HG02973 (cell line): Measurements from ENCODE around the gene FYB1.

Source experiments
- ATAC-seq: cut with Tn5 transposase; IDR thresholded peaks from one replicate; pipeline ENCODE4 v1.9.1; 2021; ENCODE audit warnings: moderate library complexity; ENCODE audit not compliant: unreplicated experiment

The FYB1 gene

DNA sequence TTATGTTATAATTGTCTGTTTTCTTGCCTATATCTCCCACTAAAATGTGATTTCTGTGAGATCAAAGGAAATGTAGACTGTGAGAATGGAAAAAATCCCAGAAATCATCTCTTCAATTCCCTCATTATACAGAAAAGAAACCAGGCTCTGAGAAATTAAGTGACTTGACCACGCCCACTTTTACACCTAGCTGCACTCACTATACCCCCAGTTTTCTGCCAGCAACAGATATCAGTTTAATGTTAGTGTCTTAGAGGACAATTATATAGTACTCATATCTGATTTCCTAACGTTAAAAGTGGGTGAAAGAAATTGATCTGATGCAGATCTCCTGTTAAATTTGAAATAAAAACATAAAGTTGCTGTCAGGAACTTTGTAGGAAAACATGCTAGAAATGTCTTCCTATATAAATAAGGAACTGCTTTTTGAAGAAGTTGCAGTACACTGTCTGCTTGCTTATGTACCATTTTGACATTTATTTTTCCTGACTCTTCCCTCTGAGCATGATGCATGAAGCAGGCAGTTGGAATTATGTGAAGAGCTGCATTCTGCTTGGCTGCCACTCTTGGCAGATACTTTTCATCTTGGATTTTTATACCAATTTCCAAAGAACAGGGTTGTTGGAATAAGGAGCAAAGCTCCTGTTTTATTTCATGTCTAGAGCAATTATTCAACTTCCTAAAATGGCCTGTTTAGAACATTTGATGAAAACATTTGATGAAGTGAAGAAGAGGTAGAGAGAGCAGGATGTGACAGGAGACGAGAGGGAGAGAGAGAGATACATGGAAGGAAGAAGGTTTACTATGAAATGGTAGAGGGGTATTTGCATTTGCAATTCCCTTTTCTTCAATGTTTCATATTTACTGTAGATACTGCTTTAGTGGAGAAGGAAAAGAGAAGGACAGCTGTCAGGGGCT, 87.9 kb downstream of the FYB1 start:
- no peak for ATAC-seq

DNA sequence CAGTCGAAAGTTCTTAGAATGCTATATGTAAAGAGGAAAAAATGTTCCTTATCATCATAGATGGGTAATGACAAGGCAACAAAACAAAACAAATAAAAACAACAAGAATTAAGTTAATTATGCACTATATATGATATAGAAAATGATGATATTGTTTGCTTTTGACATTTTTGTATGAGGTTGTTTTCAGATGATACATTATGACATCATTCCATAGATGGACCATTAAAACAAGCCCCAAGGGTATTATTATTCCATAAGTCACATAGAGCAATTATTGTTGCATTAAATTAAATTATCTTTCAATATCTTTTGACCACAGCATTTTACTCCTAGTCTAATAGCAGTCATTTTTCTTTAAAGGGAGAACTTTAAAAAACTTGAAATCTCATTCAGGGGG, 88.6 kb downstream of the FYB1 start:
- no peak for ATAC-seq

DNA sequence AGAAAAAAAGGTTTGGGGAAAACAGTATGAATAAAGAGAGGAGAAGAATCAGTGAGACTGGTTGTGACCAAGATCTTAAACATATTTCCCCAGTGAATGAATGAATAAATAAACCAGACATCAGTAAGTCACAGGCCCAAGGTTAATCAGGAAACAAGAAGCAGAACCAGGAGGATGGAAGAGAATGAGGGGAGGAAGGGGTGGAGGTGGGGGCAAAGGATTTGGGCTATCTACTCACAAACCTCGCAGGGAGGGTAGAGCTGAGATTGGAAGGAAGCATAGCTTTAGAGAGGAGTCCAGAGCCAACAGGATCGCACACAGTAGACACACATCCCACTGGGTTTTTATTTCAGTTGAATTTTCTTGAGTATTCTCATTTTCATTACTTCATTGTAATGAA, 97.4 kb downstream of the FYB1 start:
- no peak for ATAC-seq

DNA sequence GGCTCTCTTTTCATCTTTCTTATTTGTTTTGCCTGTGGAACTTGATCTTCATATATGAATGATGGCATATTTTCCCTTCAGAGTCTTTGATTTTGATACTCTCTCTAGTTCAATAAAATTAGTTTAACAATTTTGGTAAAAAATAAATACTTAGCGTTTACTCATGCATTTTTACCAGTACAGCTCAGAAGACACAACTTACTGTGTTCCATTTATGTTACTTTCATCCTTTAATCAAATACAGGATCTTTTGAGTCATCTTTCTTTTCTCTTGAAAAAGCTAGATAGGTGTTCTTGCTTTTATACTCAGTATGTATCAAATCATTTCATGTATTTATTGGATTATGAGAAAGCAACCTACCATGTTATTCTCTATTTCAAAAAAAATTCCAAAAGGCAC, 98.0 kb downstream of the FYB1 start:
- ATAC-seq = no peak

DNA sequence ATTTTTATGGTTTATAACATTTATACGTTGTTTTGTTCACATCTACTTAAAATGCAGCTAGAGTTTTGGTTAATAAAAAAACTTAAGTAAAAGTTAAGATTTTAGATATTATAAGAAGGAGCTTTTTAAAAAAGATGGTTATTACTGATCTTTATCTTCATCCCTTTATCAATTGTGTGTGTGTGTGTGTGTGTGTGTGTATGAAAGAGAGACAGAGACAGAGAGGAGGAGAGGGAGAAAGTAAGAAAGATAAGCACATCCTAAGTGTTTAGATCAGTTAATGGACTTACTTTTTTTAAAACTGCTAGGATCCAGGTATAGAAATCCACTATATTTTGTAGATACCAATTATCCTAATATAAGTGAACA, 99.3 kb downstream of the FYB1 start:
- ATAC-seq = no peak

DNA sequence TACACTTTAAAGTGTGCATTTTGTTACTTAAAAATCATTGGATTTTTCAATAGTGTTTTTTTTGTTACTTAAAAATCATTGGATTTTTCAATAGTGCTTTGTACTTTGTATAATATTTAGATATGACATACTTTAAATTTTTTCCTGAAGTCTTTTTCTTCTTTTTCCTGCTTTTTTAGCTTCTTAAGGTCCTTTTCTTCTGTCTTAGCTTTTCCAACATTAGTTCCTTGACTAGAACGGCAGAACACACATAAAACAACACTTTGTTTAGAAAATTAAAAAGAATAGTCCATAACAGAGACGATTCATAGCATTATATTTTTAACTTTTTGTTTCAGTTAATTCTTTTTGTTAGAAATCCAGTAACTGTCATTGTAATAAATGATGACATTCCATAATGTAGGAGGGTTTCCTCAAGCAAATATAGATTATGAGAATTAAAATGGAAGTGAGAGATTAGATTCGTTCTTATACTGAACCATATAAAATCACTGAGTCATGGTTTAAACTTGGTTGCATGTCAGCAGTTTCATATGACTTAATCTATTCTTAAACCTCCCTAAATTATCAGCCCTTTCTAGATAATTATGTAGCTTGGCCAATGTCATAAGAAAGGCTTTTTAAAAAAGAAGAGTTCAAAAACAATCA, 99.8 kb downstream of the FYB1 start:
- ATAC-seq = no peak

DNA sequence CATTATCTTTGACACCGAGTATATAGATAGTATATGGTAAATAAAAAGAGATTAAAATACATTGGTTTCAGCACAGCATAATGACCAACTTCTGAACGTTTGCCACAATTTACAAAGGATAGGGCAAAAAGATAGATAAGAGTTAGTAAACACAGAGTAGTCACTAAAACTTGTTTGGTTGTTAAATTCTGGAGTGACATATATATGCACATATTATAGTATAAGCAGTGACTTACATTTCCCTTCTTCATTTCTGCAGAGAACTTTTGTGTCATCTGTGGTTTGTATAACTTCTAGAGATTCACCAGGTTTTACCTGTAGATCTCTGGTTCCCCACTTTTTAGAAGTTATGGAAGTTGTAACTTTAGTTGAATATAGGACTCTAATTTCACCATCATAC, 100.7 kb downstream of the FYB1 start:
- no peak for ATAC-seq

DNA sequence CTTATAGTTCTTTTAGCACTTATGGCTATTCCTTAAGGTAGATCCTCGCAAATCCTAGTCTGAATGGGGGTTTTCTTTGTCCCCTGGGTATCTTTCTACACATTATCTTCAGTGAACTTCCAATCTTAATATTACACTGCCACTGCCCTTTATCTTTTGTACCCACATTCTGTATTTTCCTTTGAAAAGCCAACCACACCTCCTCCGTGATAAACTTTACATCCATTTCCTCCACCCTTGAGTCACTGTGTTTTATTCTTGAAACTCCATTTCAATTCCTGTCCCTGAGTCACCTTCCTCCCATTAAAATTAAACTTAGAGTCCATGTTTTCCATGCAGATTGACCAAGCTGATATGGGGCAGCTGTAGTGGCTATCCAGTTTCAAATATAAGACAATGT, 102.0 kb downstream of the FYB1 start:
- no peak for ATAC-seq

DNA sequence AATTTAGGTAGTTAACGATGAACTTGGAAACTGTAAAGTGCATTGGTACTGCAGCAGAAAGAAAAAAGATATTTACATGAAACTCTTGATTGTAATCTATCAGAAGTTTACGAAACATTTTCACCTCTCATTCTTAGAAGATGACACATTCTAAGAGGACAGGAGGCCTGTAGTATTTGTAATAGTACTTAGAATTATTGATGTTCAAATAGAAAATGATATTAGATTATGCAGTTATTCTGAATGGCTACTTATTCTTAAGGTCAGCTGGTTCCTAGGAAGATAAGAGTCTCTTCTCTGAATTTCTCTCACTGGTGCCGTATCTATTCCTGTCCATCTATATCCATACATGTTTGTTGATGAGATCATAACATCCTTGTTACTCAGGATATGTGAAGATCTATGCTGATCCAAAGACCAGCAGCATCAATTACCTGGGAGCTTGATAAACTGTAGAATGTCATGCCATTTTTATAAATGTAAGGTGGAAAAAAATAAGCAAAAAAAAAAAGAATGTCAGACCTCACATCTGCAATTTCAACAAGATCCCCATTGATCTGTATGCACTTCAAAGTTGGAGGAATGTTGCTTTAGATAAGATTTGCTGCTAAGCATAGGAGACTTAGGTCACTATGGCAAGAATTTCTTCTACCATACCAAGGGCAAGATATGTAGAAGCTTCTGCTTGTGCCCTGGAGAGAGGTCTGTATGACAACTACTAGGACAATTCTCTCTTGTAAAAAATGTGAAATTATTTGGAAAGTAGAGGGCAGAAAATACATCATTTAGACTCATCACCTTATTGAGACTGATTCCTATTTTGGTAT, 102.8 kb downstream of the FYB1 start:
- ATAC-seq = no peak

DNA sequence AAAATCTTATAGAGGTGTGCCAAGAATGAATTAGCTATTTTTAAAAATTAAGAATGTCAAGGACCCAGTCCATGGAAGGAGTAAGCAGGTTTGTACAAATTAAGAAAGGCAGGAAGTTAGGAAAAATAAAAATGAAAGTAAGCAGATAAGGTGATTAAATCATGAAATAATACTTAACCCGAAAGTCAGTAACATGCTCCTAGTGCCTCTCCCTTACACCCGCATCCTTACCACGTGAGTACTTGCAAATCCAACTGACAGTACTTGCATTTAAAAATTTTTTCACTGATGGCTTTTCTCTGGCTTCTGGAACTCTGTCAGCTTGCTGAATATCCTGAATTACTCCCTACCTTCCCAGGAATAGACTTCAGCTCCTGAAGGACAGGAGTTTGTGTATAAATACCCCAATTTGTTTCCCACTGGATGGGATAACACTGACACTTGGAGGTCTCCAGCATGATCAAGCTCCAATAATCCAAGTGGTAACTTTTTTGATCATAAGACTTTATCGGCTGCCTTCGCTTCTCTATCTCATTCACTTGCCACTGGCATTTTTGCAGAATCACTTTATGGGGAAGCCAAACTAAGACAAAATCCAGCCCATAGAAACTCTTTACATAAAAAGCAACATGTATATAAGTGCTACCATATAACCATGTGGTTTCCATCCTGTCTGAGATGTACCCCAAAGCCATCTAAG, 103.6 kb downstream of the FYB1 start:
- ATAC-seq = no peak

DNA sequence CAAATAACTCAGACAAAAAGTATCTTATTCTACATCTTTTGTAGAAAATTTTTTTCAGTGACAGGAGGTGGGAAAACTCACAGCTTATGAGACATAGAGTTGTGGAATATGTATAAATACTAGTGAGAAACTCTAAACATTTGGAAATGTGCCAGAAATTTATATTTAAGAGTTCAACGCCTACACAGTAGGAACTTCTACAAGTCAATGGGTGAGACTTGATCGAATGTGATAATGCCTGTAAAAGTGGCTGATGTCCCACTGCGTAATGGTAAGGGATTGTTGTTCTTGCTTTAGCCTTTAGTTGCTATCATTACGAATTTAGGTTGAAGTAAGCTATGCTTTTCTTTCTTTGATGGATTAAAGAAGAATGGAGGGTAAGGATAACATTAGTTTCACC, 105.2 kb downstream of the FYB1 start:
- no peak for ATAC-seq

DNA sequence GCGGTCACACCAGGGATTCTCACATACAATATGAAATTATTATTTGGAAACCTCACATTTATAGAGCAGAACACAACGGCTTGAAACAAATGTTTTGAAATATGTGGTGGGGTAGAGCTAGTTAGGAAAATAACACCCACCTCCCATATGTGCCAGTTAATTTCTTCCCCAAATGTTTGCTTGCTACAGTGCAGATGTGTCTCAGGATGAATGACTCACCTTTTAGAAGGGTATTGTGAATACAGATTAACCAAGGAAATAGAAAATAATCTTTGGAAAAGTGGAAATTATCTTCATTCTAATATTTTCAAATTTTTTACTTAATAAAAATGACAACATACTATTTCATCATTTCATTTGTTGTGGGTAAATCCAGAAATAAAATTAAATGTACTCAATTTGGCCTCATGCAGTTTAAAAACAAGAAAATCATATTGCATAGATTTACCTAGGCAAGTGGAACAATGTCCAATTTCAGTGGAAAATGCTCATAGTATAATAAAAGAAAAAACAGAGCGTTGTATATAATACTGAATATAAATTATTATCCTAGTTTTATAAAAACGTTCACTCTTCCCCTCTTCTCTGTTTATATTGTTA, 105.9 kb downstream of the FYB1 start:
- no peak for ATAC-seq

DNA sequence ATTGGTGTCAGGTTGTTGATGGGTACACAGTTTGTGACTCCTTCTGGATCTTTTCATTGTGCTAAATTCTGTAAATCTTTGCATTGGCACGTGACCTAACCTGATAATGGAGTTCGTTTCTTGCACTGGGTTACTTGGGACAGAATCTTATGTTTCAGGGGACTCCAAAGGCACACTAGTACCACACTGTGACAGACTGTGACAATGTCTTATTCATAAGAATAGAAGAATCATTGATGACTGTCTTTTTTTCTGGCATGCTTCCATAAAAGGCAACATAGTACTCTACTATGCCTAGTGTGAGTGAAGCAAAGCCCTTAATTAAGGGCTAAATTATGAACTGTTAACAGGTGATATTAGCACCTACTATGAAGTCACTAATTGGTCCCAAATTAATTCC, 109.8 kb downstream of the FYB1 start:
- ATAC-seq = no peak

DNA sequence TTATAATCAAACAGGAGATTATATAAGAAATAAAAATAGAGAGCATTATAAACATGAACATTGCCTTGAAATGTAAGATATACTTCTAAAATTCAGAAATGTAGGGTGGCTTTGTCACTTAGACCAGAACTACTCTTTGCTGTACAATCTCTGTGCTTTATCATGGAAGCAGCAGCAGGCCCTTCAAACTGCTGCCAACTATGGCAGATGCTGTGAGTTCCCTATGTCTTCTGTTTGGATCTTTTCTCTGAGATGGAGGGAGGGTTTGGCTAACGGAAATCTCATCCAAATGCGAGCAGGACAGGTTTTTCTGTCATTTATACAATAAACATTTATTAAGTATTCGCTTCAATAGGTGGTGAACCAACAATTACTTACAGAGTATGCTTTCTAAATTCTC, 110.4 kb downstream of the FYB1 start:
- ATAC-seq = no peak

DNA sequence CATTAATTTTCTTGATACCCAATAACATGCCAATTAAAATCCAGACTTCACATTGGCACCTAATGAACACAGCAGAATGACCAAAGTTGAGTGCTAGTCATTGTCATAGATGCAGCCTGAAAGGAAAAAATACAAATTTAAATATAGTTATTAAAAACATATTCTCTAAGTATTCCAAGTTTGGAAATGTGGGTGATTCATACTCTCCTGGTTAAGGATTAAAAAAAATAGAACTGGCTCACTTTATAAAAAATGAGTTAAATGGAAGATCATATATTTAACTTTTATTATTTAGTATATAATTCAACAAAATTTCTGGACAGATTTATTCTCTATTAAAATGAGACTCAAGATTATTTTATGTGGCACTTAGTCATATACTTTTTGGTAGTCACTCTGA, 112.0 kb downstream of the FYB1 start:
- ATAC-seq = no peak

DNA sequence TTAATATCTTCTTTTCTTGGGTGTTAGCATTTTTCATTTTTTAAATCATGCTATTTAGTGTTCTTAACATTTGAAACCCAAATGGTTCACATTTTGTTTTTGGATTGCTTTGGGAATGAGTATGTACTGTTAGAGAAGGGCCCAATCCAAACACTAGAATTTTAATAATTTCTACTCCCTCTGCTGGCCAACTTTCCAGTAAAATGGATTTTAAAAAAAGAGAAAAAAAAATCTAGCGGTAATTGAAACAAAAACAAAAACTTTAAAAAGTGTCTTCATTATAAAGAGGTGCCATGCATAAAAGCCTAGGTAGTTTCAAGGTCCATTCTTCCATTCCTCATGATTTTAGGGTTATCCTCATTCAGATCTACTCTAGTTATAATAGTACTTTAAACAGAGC, 113.0 kb downstream of the FYB1 start:
- no peak for ATAC-seq

DNA sequence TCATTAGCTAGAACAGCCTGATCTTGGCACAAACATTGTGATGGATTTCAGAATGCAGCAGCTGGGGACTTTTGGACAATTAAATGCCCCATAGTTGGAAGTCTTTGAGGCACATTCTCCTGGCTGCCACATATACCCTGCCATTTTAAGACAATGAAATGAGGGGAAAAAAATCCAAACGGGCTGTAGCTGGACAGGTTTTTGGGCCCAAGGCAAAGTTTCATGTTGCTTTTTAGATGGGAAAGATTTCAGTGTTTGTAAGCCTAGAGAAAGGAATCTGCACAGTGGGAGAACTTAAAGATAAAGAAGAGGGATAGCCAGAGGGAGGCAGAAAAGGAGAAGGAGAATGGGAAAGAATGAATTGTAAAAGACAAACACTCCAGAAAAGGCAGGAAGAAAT, 115.1 kb downstream of the FYB1 start:
- ATAC-seq = no peak

DNA sequence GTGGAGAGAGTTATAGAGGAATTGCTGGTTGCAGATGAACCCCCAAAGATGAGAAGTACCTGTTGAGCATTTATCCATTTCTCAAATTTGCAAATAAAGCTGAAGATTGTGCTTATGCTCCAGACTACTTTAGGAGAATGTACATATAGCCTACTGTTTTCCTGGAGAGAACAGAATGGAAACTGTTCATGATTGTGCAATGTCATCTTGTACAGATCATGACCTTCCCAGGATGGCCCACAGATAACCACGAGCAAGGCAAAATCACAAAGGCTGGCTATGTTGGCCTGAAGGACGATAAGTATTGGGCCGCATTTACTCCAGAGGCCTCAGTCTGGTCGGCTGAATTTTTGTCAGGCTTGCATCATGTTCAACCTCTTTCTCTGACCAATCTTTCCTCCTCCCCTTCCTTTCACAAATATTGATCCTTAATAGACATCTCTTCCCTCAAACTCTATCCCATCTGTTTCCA, 116.6 kb downstream of the FYB1 start:
- ATAC-seq = no peak

DNA sequence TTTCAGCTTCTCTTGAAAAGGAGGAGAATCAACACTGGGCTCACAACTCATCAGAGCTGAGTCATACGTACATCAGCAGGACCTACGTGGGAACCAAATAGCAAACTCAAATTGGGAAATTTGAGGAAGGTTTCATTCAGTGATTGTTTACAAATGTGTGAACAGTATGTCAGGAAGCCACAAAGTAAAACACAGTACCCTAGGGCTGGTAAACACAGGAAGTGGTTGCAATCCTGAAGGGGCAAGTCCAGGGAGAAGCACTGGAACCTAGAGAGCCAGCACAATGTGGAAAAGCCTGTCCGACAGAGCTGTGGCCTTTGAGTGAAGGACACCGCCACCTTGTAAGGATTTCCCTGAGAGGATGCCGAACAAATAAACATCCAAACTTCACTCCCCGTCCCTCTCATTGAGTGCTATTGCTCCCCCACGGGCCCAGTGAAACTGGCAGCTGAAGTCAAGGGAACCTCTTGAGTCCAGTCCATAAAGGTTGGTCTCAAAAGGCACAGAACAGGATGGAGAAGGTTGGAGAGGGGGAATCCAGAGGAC, 118.4 kb downstream of the FYB1 start:
- no peak for ATAC-seq

DNA sequence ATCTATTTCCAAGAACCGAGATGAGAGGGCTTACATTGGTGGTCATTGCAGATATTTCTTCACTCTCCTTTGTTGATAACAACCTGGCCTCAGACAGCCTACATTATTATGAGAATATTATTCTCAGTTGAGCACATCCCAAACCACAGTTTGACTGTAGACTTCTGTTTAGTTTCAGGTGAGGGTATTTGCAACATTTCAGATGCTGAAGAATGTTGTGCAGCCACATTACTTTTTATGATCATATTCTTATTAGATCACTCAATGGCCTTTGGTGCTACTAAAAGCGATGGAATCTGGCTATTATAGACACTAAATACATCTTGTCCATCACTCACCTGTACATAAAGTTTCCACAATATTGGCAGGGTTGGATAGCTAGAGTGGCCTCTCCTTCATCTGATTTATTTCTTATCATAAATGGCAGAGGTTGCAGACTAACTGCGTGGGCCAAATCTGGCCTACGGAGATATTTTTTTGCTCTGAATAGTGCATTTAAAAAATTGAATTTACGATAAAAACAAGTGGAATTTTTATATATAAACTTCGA, 119.0 kb downstream of the FYB1 start:
- ATAC-seq = no peak
